K562 (cell line): ENCODE results near the gene FUBP3. TPM values are rescaled to one million over a fixed set of nuclear protein-coding genes. Genes with fewer than 3 reads are reported as not detected.

Experiments
- ATF1 ChIP-seq, 2 experiments: fragments of 450-650 bp in 1 of 2; IDR thresholded peaks; 2 replicates each; pipeline ENCODE4 v1.6.1; 2016; ENCODE audit warnings: missing compliant biosample characterization in 1 of 2, missing genetic modification characterization in 1 of 2
- CHAMP1 ChIP-seq: fragments of 450-650 bp; IDR thresholded peaks from 2 replicates; pipeline ENCODE4 v1.6.1; 2016; ENCODE audit warnings: mild to moderate bottlenecking
- CREB1 ChIP-seq, 2 experiments: sonication (generic) in 1 of 2; formaldehyde crosslinking in 1 of 2; IDR thresholded peaks; 2 replicates each; pipeline versions ENCODE4 v1.6.1 to v1.8.0; 2012 to 2022; ENCODE audit warnings: inconsistent platforms in 1 of 2, mild to moderate bottlenecking in 1 of 2, missing genetic modification reagents in 1 of 2, moderate library complexity in 1 of 2
- CXXC5 ChIP-seq: fragments of 250-450 bp; sonication (Bioruptor Pico); IDR thresholded peaks from 2 replicates; pipeline ENCODE4 v1.8.0; 2022; ENCODE audit warnings: inconsistent platforms, mild to moderate bottlenecking, moderate library complexity
- NR1H2 ChIP-seq: sonication (generic); formaldehyde crosslinking; IDR thresholded peaks from 2 replicates; pipeline ENCODE4 v1.4.0; 2020; ENCODE audit warnings: mild to moderate bottlenecking, missing genetic modification reagents
- NR2C2 ChIP-seq, 2 experiments: fragments of 200-800 bp in 1 of 2; sonication (Bioruptor generic) in 1 of 2; sonication (generic) in 1 of 2; formaldehyde crosslinking in 1 of 2; IDR thresholded peaks; 2 replicates each; pipeline versions ENCODE4 v1.6.1 to v1.8.0; 2016 to 2022; ENCODE audit warnings: mild to moderate bottlenecking in 1 of 2, missing compliant biosample characterization in 1 of 2, missing genetic modification characterization in 1 of 2, missing genetic modification reagents in 1 of 2
- PHF8 ChIP-seq: fragments of 200-600 bp; sonication (generic); IDR thresholded peaks from 2 replicates; pipeline ENCODE4 v1.6.1; 2012; ENCODE audit warnings: mixed run types, mild to moderate bottlenecking, inconsistent platforms, low read length, moderate library complexity, borderline replicate concordance
- POLR2B ChIP-seq: fragments of 450-650 bp; IDR thresholded peaks from 2 replicates; pipeline ENCODE4 v1.6.1; 2018; ENCODE audit warnings: low read depth; ENCODE audit not compliant: partially characterized antibody
- RNF2 ChIP-seq: sonication (generic); IDR thresholded peaks from 2 replicates; pipeline ENCODE4 v1.6.1; 2016
- ZMIZ1 ChIP-seq, 2 experiments: fragments of 150-350 bp in 1 of 2; IDR thresholded peaks; 2 replicates each; pipeline ENCODE4 v1.6.1; 2012 to 2016; ENCODE audit warnings: low read depth in 2 of 2, low read length in 2 of 2, mild to moderate bottlenecking in 1 of 2, moderate library complexity in 1 of 2
- ZNF318 ChIP-seq, 2 experiments: fragments of 450-650 bp; IDR thresholded peaks; 2 replicates each; pipeline ENCODE4 v1.6.1; 2016; ENCODE audit warnings: mild to moderate bottlenecking in 2 of 2, borderline replicate concordance in 1 of 2, low read depth in 1 of 2, moderate library complexity in 1 of 2
- polyA plus RNA-seq, 8 experiments: library from polyadenylated mRNA; depleted of rRNA in 4 of 8; stranded (reverse) in 5 of 8; unstranded in 3 of 8; fragments of >200 nt; fragmentation: Nextera tagmentation in 2 of 8; fragmentation: Illumina TruSeq in 1 of 8; extraction: Ambion mirVana in 2 of 8; extraction: Trizol in 1 of 8; gene quantifications; 2 replicates each; pipeline versions ENCODE4 v1.2.1 to v1.2.3, GENCODE V29; 2011 to 2014; ENCODE audit warnings: inconsistent platforms in 1 of 8, missing spikeins in 1 of 8
- total RNA-seq, 7 experiments: library from RNA; depleted of rRNA in 6 of 7; stranded (reverse); fragments of >200 nt in 6 of 7; fragmentation: Illumina TruSeq in 2 of 7; extraction: Trizol in 2 of 7; gene quantifications; 2 replicates each; pipeline versions ENCODE4 v1.2.1 to v1.2.3, GENCODE V29; 2011 to 2021; ENCODE audit warnings: low replicate concordance in 1 of 7

Gene FUBP3
- total and polyA plus RNA-seq, 9 of the 15 experiments (the other 6 are each of a cell fraction or from before 2014, with no cell fraction given) = 3.0 to 64.0 (median 48.1) TPM

GRCh38 chr9:130537346-130538050 lies 41.9 kb upstream of the FUBP3 start (continued):
- TF ChIP-seq ZNF318 (IDR thresholded peaks at IDR 0.05; ENCODE audit: borderline replicate concordance in 1 of 2, low read depth in 1 of 2) (peak in 1 of 2 experiments; percentile 27; a peak in 1 of 4 replicates), ZMIZ1 (IDR thresholded peaks at IDR 0.05; ENCODE audit: low read depth in 2 of 2, low read length in 2 of 2) (peak in 1 of 2 experiments; percentile 95; a peak in 2 of 4 replicates), NR1H2 (CRISPR knock-in tag) (no peak), PHF8 (peak; percentile 26; the same call in 1 of the 2 replicates), CHAMP1 (peak; percentile 84), RNF2 (peak; percentile 91), POLR2B (no peak), NR2C2 (CRISPR knock-in tag; IDR thresholded peaks at IDR 0.05) (peak; percentile 39; the same call in 1 of the 2 replicates), NR2C2 (tag; IDR thresholded peaks at IDR 0.05) (peak; percentile 93), CXXC5 (CRISPR knock-in tag) (peak; percentile 97), ATF1 (CRISPR knock-in tag; IDR thresholded peaks at IDR 0.05) (no peak), ATF1 (tag; IDR thresholded peaks at IDR 0.05) (peak; percentile 84), CREB1 (IDR thresholded peaks at IDR 0.05) (peak; percentile 78), CREB1 (CRISPR knock-in tag; IDR thresholded peaks at IDR 0.05) (peak; percentile 63; the same call in 1 of the 2 replicates)
